Testis (tissue), 3 donors: ENCODE results near the gene ZBTB18. TPM values are rescaled to one million over a fixed set of nuclear protein-coding genes. Genes with fewer than 3 reads are reported as not detected.

Experiments used
- DNase-seq: peaks from one replicate; pipeline ENCODE4 v3.0.0-alpha.2; 2019
- H3K27ac ChIP-seq, 2 donors: fragments of 200-600 bp; sonication (generic); one replicate each; pipeline ENCODE4 v1.5.1; 2019
- H3K27me3 ChIP-seq: fragments of 200-600 bp; sonication (generic); one replicate; pipeline ENCODE4 v1.5.1; 2019
- H3K36me3 ChIP-seq: fragments of 200-600 bp; sonication (generic); one replicate; pipeline ENCODE4 v1.5.1; 2017; ENCODE audit warnings: low read depth; ENCODE audit errors: missing control alignments
- H3K4me1 ChIP-seq: fragments of 200-600 bp; sonication (generic); one replicate; pipeline ENCODE4 v1.5.1; 2019
- H3K4me3 ChIP-seq, 2 donors: fragments of 200-600 bp; sonication (generic); one replicate each; pipeline ENCODE4 v1.5.1; 2017 to 2019
- H3K9me3 ChIP-seq: fragments of 200-600 bp; sonication (generic); one replicate; pipeline ENCODE4 v1.5.1; 2017
- POLR2A ChIP-seq: fragments of 450-650 bp; IDR thresholded peaks from one replicate; pipeline ENCODE4 v1.6.1; 2017; ENCODE audit warnings: antibody characterized with exemption, mild to moderate bottlenecking, moderate library complexity
- WGBS, 2 donors: methylation state at CpG; one replicate each; pipeline ENCODE4 v1.1.5; 2018; 5-methylcytosine and 5-hydroxymethylcytosine counted together
- intact Hi-C: fragments of 100-400 bp; cut with DNase I; formaldehyde crosslinking; loops from one replicate; pipeline ENCODE4 v1.15.1; 2023; ENCODE audit warnings: low total_unique reads
- polyA plus RNA-seq: library from polyadenylated mRNA; stranded (reverse); fragments of 350-450 nt; fragmentation: Illumina TruSeq; extraction: RNeasy Lipid Tissue Mini Kit (QIAGEN cat#74804); gene quantifications from one replicate; pipeline ENCODE4 v1.2.3, GENCODE V29; 2014; ENCODE audit warnings: low read depth, low replicate concordance; ENCODE audit not compliant: insufficient read depth
- total RNA-seq, 2 donors: library from RNA; depleted of rRNA; stranded (reverse); fragments of >200 nt; gene quantifications; one replicate each; pipeline ENCODE4 v1.2.3, GENCODE V29; 2016
- TF ChIP-seq, protein P1 (sequence below), 3 experiments: fragments of 450-650 bp in 2 of 3; fragments of 200-600 bp in 1 of 3; sonication (generic) in 1 of 3; IDR thresholded peaks; one replicate each; pipeline ENCODE4 v1.5.1; 2016 to 2019; ENCODE audit warnings: antibody characterized with exemption in 3 of 3, mild to moderate bottlenecking in 2 of 3, moderate library complexity in 1 of 3

ZBTB18 gene
- total and polyA plus RNA-seq, 3 donors from 2014 or later = 45.0 to 61.9 (median 54.3) TPM

GRCh38 chr1:244006961-244007360 lies 44.1 kb upstream of the ZBTB18 start:
- Histone ChIP-seq H3K27ac (no peak overlapping the region), H3K9me3 (no peaks in the 10 kb centered on the region), H3K27me3 (no peaks in the 10 kb centered on the region), H3K4me1 (no peaks in the 10 kb centered on the region), H3K36me3 (no peaks in the 10 kb centered on the region), H3K4me3 (no peak overlapping the region)
- no peak for DNase-seq
- intact Hi-C loops = no loop called here
- 93 to 100% methylated on average over 5 of the region's 5 CpGs for WGBS, 2 donors
- TF ChIP-seq POLR2A = no peak
- TF ChIP-seq, protein P1, sequence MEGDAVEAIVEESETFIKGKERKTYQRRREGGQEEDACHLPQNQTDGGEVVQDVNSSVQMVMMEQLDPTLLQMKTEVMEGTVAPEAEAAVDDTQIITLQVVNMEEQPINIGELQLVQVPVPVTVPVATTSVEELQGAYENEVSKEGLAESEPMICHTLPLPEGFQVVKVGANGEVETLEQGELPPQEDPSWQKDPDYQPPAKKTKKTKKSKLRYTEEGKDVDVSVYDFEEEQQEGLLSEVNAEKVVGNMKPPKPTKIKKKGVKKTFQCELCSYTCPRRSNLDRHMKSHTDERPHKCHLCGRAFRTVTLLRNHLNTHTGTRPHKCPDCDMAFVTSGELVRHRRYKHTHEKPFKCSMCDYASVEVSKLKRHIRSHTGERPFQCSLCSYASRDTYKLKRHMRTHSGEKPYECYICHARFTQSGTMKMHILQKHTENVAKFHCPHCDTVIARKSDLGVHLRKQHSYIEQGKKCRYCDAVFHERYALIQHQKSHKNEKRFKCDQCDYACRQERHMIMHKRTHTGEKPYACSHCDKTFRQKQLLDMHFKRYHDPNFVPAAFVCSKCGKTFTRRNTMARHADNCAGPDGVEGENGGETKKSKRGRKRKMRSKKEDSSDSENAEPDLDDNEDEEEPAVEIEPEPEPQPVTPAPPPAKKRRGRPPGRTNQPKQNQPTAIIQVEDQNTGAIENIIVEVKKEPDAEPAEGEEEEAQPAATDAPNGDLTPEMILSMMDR (IDR thresholded peaks at IDR 0.05) = no peak

DNA sequence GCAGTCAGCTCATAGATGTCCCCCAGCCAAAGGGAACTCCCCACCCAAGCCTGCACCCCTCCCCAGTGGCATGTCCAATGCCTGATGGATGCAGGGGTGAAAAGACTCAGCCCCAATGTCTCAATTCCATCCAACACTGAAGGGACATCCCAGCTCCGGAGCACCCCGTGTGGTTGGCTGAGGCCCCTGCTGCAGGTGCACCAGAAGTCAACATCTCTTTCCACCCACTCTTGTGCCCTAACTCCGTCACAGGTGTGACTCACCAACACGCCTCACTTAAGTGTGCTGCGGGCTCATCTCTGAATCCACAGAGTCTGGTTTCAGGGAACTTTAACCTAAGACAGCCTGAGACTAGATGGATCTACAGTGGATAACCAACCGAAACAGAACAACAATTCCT lies 40.9 kb upstream of the ZBTB18 start:
- no peaks in the 10 kb centered on the region for H3K27me3 ChIP-seq
- no peak overlapping the region for H3K4me3 ChIP-seq
- H3K27ac ChIP-seq = no peak overlapping the region
- no peaks in the 10 kb centered on the region for H3K4me1 ChIP-seq
- no peaks in the 10 kb centered on the region for H3K9me3 ChIP-seq
- no peak for DNase-seq
- WGBS, 2 donors = 62 to 78% methylated on average over 6 of the region's 6 CpGs
- no peaks in the 10 kb centered on the region for H3K36me3 ChIP-seq
- intact Hi-C loops = no loop called here
- TF ChIP-seq POLR2A = no peak
- TF ChIP-seq, protein P1 (IDR thresholded peaks at IDR 0.05) = no peak

DNA sequence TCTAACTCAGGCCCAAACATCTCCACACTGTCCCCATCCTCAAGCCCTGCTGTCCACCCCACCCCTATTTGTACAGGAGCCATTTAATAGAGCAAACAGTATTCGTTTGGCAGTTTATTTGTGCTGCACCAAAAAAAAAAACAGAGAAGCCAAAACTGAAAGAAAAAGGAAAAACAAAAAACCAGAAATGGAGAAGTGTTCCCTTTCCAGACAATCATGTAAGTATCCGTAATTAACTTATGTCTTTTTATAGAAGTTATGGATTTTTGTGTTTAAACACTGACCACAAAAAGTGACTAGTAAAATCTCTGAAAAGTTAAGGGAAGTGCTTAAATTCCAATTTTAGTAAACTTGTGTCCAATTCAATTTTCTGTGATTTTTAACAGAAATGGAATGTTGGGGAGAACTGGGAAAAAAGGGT lies 40.4 kb upstream of the ZBTB18 start:
- intact Hi-C loops = no loop called here

GRCh38 chr1:244011271-244011670 lies 39.8 kb upstream of the ZBTB18 start:
- H3K4me1 ChIP-seq = no peaks in the 10 kb centered on the region
- intact Hi-C loops = no loop called here
- no peak overlapping the region for H3K4me3 ChIP-seq
- TF ChIP-seq POLR2A = no peak
- TF ChIP-seq, protein P1 (IDR thresholded peaks at IDR 0.05) = no peak
- DNase-seq = no peak
- 49 to 71% methylated on average over 2 of the region's 2 CpGs for WGBS, 2 donors
- no peak overlapping the region for H3K27ac ChIP-seq
- H3K27me3 ChIP-seq = no peaks in the 10 kb centered on the region
- no peaks in the 10 kb centered on the region for H3K9me3 ChIP-seq
- H3K36me3 ChIP-seq = no peaks in the 10 kb centered on the region

More for the DNA sequence above, 40.4 kb upstream of the ZBTB18 start:
- DNase-seq = no peak
- TF ChIP-seq POLR2A = no peak
- TF ChIP-seq, protein P1 (IDR thresholded peaks at IDR 0.05) = no peak
- Histone ChIP-seq H3K4me1 (no peaks in the 10 kb centered on the region), H3K27me3 (no peaks in the 10 kb centered on the region), H3K9me3 (no peaks in the 10 kb centered on the region), H3K36me3 (no peaks in the 10 kb centered on the region), H3K4me3 (no peak overlapping the region), H3K27ac (no peak overlapping the region)
- 37 to 39% methylated on average over 2 of the region's 2 CpGs for WGBS, 2 donors

GRCh38 chr1:244011786-244012185 lies 39.3 kb upstream of the ZBTB18 start:
- Histone ChIP-seq H3K27ac (no peak overlapping the region), H3K27me3 (no peaks in the 10 kb centered on the region), H3K9me3 (no peaks in the 10 kb centered on the region), H3K4me3 (no peak overlapping the region), H3K4me1 (no peaks in the 10 kb centered on the region), H3K36me3 (no peaks in the 10 kb centered on the region)
- no peak for DNase-seq
- TF ChIP-seq, protein P1 (IDR thresholded peaks at IDR 0.05) = no peak
- no peak for TF ChIP-seq POLR2A
- 44 to 53% methylated on average over 6 of the region's 6 CpGs for WGBS, 2 donors
- intact Hi-C loops = no loop called here
